Measurements from ENCODE around the gene C2CD4D. TPM values are rescaled to one million over a fixed set of nuclear protein-coding genes. Genes with fewer than 3 reads are reported as not detected.

The C2CD4D gene
- total and polyA plus RNA-seq, 2 donors (not counting 1 experiment from before 2014, with no cell fraction given), result 0.07 TPM; not detected in 1

DNA sequence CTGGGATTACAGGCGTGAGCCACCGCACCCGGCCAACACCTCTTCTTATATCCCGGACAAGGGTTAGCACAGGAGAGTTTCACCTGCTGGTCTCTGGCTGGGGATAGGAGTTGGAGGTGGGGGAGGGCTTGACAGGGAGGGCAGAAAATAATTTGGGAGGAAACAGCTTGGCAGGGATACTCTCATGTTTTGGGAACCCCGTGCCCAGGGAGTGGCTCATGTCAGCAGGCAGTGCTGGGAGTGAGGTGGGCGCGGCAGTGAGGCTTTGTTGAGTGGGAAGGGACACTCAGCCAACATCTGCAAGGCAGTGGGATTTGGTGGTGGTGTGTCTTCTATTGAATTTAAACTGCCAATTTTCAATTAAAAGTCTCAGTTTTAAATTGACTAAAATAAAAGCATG lies 15.0 kb upstream of the C2CD4D start:
- peaks cover 6% of the 10 kb centered on the region for H3K27me3 Mint-ChIP-seq
- H4K20me1 ChIP-seq (ENCODE audit: control insufficient read depth, insufficient read depth, low read length, poor library complexity, severe bottlenecking), result no peaks in the 10 kb centered on the region
- no peak overlapping the region for H3K27ac Mint-ChIP-seq
- no peaks in the 10 kb centered on the region for H3K79me2 ChIP-seq (ENCODE audit: control insufficient read depth, insufficient read depth, low read length)
- no peak for ATAC-seq (ENCODE audit: low read depth)
- H3K27me3 ChIP-seq (replicated peaks in 1 of 4; ENCODE audit: control extremely low read depth in 1 of 4, control insufficient read depth in 3 of 4, insufficient read depth in 4 of 4, low read length in 3 of 4), result peaks cover 0 to under 1% (median 0%) of the 10 kb centered on the region in 4 experiments
- no peak overlapping the region for H2AFZ ChIP-seq (ENCODE audit: insufficient read depth, low read depth, low read length, poor library complexity, severe bottlenecking)
- peaks cover under 1 to 3% of the 10 kb centered on the region in 2 donors for H3K4me1 ChIP-seq (ENCODE audit: control insufficient read depth in 2 of 2, insufficient read depth in 2 of 2, low read length in 2 of 2)
- TF ChIP-seq EZH2 (IDR thresholded peaks at IDR 0.05; ENCODE audit: borderline replicate concordance, insufficient read depth, low read depth, low read length, poor library complexity, severe bottlenecking), result no peak
- TF ChIP-seq, protein P1, sequence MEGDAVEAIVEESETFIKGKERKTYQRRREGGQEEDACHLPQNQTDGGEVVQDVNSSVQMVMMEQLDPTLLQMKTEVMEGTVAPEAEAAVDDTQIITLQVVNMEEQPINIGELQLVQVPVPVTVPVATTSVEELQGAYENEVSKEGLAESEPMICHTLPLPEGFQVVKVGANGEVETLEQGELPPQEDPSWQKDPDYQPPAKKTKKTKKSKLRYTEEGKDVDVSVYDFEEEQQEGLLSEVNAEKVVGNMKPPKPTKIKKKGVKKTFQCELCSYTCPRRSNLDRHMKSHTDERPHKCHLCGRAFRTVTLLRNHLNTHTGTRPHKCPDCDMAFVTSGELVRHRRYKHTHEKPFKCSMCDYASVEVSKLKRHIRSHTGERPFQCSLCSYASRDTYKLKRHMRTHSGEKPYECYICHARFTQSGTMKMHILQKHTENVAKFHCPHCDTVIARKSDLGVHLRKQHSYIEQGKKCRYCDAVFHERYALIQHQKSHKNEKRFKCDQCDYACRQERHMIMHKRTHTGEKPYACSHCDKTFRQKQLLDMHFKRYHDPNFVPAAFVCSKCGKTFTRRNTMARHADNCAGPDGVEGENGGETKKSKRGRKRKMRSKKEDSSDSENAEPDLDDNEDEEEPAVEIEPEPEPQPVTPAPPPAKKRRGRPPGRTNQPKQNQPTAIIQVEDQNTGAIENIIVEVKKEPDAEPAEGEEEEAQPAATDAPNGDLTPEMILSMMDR (IDR thresholded peaks at IDR 0.05), result no peak
- no peaks in the 10 kb centered on the region for H3K9me3 ChIP-seq (ENCODE audit: control extremely low read depth in 1 of 3, control insufficient read depth in 2 of 3, insufficient read depth in 1 of 3, low read length in 2 of 3)
- ChIA-PET POLR2A (no interaction called here), CTCF (no interaction called here)
- H3K36me3 ChIP-seq (replicated peaks in 1 of 2; ENCODE audit: control extremely low read depth in 1 of 2, control insufficient read depth in 1 of 2, extremely low read depth in 1 of 2, insufficient read depth in 2 of 2, low read length in 1 of 2), result no peaks in the 10 kb centered on the region
- no peak overlapping the region for H3K4me3 ChIP-seq (ENCODE audit: control extremely low read depth in 1 of 5, extremely low read depth in 1 of 5, insufficient read depth in 1 of 5, low read depth in 2 of 5, low read length in 4 of 5)
- no peak overlapping the region for H3K4me3 Mint-ChIP-seq
- H3K9ac ChIP-seq (ENCODE audit: low read length), result no peak overlapping the region
- no peak overlapping the region for H3K27ac ChIP-seq (ENCODE audit: low read length in 2 of 2)
- H3K9me3 Mint-ChIP-seq (ENCODE audit: insufficient read depth), result no peaks in the 10 kb centered on the region
- no peak overlapping the region for H3K4me2 ChIP-seq (replicated peaks; ENCODE audit: low read depth, low read length, poor library complexity, severe bottlenecking)
- peaks cover 1% of the 10 kb centered on the region for H3K4me1 Mint-ChIP-seq
- no peak for DNase-seq
- WGBS (ENCODE audit: insufficient coverage), result 97% methylated on average over 5 of the region's 7 CpGs
- intact Hi-C loops (cut with micrococcal nuclease), result no loop called here

DNA sequence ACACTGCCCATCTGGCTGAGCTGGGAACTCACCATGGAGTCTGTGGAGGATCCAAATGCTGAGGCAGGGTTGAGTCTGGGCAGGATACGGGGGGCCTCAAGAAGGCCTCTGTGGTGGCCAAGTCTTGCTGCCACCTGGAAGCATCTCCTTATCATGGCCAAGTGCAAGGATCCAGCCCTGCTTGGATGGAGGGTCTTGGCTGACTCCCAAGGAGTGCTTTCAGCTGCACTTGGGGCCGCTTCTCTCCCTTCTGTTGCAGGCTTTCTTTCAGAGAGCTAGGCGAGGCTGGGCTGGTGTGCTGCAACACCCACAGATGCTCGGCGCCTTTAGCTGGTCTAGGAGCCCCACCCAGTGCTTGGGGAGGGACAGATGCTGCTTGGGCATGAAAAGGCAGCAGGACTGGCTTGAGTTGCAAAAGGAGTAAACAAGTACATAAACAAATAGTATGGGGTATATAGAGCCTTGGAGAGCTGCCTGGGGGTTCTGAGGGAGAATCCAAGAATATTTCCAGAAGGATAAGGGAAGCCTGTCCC lies 13.9 kb upstream of the C2CD4D start, which contains the start of gene THEM5:
Gene THEM5 (minus strand): TSS at position 302 of the 533 bp plus-strand sequence. CDS start 147 bp downstream, at position 155.
- Histone ChIP-seq H4K20me1 (ENCODE audit: control insufficient read depth, insufficient read depth, low read length, poor library complexity, severe bottlenecking) (no peaks in the 10 kb centered on the region), H2AFZ (ENCODE audit: insufficient read depth, low read depth, low read length, poor library complexity, severe bottlenecking) (no peak within 1 kb of the TSS), H3K27me3 (replicated peaks in 1 of 4; ENCODE audit: control extremely low read depth in 1 of 4, control insufficient read depth in 3 of 4, insufficient read depth in 4 of 4, low read length in 3 of 4) (peaks cover 0 to 6% (median 0%) of the 10 kb centered on the region in 4 experiments), H3K27ac (ENCODE audit: low read length in 2 of 2) (no peak within 1 kb of the TSS), H3K4me2 (replicated peaks; ENCODE audit: low read depth, low read length, poor library complexity, severe bottlenecking) (no peak within 1 kb of the TSS), H3K9me3 (ENCODE audit: control extremely low read depth in 1 of 3, control insufficient read depth in 2 of 3, insufficient read depth in 1 of 3, low read length in 2 of 3) (no peaks in the 10 kb centered on the region), H3K79me2 (ENCODE audit: control insufficient read depth, insufficient read depth, low read length) (no peaks in the 10 kb centered on the region), H3K9ac (ENCODE audit: low read length) (no peak within 1 kb of the TSS), H3K4me3 (ENCODE audit: control extremely low read depth in 1 of 5, extremely low read depth in 1 of 5, insufficient read depth in 1 of 5, low read depth in 2 of 5, low read length in 4 of 5) (no peak within 1 kb of the TSS), H3K36me3 (replicated peaks in 1 of 2; ENCODE audit: control extremely low read depth in 1 of 2, control insufficient read depth in 1 of 2, extremely low read depth in 1 of 2, insufficient read depth in 2 of 2, low read length in 1 of 2) (no peaks in the 10 kb centered on the region), H3K4me1 (ENCODE audit: control insufficient read depth in 2 of 2, insufficient read depth in 2 of 2, low read length in 2 of 2) (no peaks in the 10 kb centered on the region)
- H3K27me3 Mint-ChIP-seq, result peaks cover 12% of the 10 kb centered on the region
- ChIA-PET CTCF (no interaction called here), POLR2A (no interaction called here)
- ATAC-seq (ENCODE audit: low read depth) (no peak), DNase-seq (peak; percentile 8)
- no peak within 1 kb of the TSS for H3K4me3 Mint-ChIP-seq
- no peaks in the 10 kb centered on the region for H3K4me1 Mint-ChIP-seq
- intact Hi-C loops (cut with micrococcal nuclease), result no loop called here
- no peaks in the 10 kb centered on the region for H3K9me3 Mint-ChIP-seq (ENCODE audit: insufficient read depth)
- TF ChIP-seq, protein P1 (IDR thresholded peaks at IDR 0.05), result no peak
- TF ChIP-seq EZH2 (IDR thresholded peaks at IDR 0.05; ENCODE audit: borderline replicate concordance, insufficient read depth, low read depth, low read length, poor library complexity, severe bottlenecking), result no peak
- 96% methylated on average over 2 of the region's 5 CpGs for WGBS (ENCODE audit: insufficient coverage)
- no peak within 1 kb of the TSS for H3K27ac Mint-ChIP-seq
